Measurements from ENCODE around the gene ACOX3. TPM values are rescaled to one million over a fixed set of nuclear protein-coding genes. Genes with fewer than 3 reads are reported as not detected.
A peak's percentile ranks its signal among the peaks of the same experiment; 100 is the strongest.

Gene ACOX3
- polyA plus RNA-seq, 1 of the 3 experiments (the other 2 are of a cell fraction), result 8.4 TPM

- Histone ChIP-seq H3K36me3 (replicated peaks in 1 of 2; ENCODE audit: control insufficient read depth in 1 of 2, insufficient read depth in 2 of 2, low read length in 1 of 2) (peaks cover 0 to 7% of the 10 kb centered on the region in 2 experiments), H3F3A (replicated peaks; ENCODE audit: insufficient read depth) (no peaks in the 10 kb centered on the region), H3K27me3 (ENCODE audit: insufficient read depth) (no peaks in the 10 kb centered on the region), H3K4me1 (ENCODE audit: control insufficient read depth in 1 of 2, insufficient read depth in 2 of 2, low read depth in 1 of 2, low read length in 1 of 2) (peaks cover 0 to 14% of the 10 kb centered on the region in 2 experiments; a peak in 1 of 4 replicates), H3K27ac (ENCODE audit: low read depth in 2 of 2, low read length in 1 of 2) (no peak overlapping the region; a peak in 1 of 4 replicates), H3K79me2 (ENCODE audit: insufficient read depth) (no peaks in the 10 kb centered on the region), H3K9me2 (no peaks in the 10 kb centered on the region), H3K4me3 (ENCODE audit: low read depth in 2 of 2, low read length in 1 of 2) (no peak overlapping the region), H3K4me2 (no peak overlapping the region), H3K9ac (no peak overlapping the region), H4K20me1 (ENCODE audit: insufficient read depth) (no peaks in the 10 kb centered on the region), H2AFZ (ENCODE audit: low read depth) (no peak overlapping the region), H3K9me3 (no peaks in the 10 kb centered on the region)
- POLR2A ChIA-PET, result no interaction called here
- DNase-seq, result peak; percentile 58
- CTCF ChIA-PET, result interaction anchor here (1.1 to 3.2 kb wide), 3 partner anchors 9 to 164 kb away, joined by 3 to 11 read pairs (median 6); no protein-coding TSS in a partner anchor
- 82% methylated on average over 9 of the region's 20 CpGs for WGBS (ENCODE audit: low lambda C conversion rate)
- TF ChIP-seq SIN3A (IDR thresholded peaks at IDR 0.05; ENCODE audit: borderline replicate concordance, low read depth, low read length) (no peak), TAF1 (IDR thresholded peaks at IDR 0.05; ENCODE audit: borderline replicate concordance, low read depth, low read length) (no peak), MAX (IDR thresholded peaks at IDR 0.05; ENCODE audit: low read depth) (no peak), YY1 (IDR thresholded peaks at IDR 0.05; ENCODE audit: low read depth) (no peak), JUND (IDR thresholded peaks at IDR 0.05) (no peak), RFX5 (IDR thresholded peaks at IDR 0.05; ENCODE audit: low read length) (no peak), POLR2AphosphoS5 (IDR thresholded peaks at IDR 0.05; ENCODE audit: low read depth, low read length) (no peak), ZBTB33 (IDR thresholded peaks at IDR 0.05; ENCODE audit: borderline replicate concordance, low read depth) (no peak), EP300 (IDR thresholded peaks at IDR 0.05; ENCODE audit: borderline replicate concordance in 1 of 2, low read depth in 1 of 2, low read length in 1 of 2) (no peak), ELF1 (IDR thresholded peaks at IDR 0.05) (no peak), MXI1 (IDR thresholded peaks at IDR 0.05; ENCODE audit: low read depth, low read length) (no peak), NRF1 (IDR thresholded peaks at IDR 0.05; ENCODE audit: low read depth, low read length) (no peak), NFIC (IDR thresholded peaks at IDR 0.05; ENCODE audit: borderline replicate concordance) (no peak), MEF2A (IDR thresholded peaks at IDR 0.05; ENCODE audit: borderline replicate concordance, low read depth) (no peak), TEAD4 (IDR thresholded peaks at IDR 0.05; ENCODE audit: borderline replicate concordance, insufficient read depth) (no peak), PBX3 (IDR thresholded peaks at IDR 0.05) (no peak), FOSL2 (IDR thresholded peaks at IDR 0.05; ENCODE audit: borderline replicate concordance, low read depth) (no peak), SMC3 (IDR thresholded peaks at IDR 0.05; ENCODE audit: low read depth, low read length) (no peak), CHD2 (IDR thresholded peaks at IDR 0.05; ENCODE audit: low read length, partially characterized antibody) (no peak)
- TF ChIP-seq, protein P1, sequence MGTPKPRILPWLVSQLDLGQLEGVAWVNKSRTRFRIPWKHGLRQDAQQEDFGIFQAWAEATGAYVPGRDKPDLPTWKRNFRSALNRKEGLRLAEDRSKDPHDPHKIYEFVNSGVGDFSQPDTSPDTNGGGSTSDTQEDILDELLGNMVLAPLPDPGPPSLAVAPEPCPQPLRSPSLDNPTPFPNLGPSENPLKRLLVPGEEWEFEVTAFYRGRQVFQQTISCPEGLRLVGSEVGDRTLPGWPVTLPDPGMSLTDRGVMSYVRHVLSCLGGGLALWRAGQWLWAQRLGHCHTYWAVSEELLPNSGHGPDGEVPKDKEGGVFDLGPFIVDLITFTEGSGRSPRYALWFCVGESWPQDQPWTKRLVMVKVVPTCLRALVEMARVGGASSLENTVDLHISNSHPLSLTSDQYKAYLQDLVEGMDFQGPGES (IDR thresholded peaks at IDR 0.05; ENCODE audit: low read depth, low read length), result no peak
Observed at GRCh38 chr4:8376361-8377102, 64.0 kb downstream of the ACOX3 start.
